ENCODE results near the gene DOCK7. TPM values are rescaled to one million over a fixed set of nuclear protein-coding genes. Genes with fewer than 3 reads are reported as not detected.

DOCK7 gene
- total RNA-seq, 2 donors from 2014 or later: 31.6 to 32.0 TPM

DNA sequence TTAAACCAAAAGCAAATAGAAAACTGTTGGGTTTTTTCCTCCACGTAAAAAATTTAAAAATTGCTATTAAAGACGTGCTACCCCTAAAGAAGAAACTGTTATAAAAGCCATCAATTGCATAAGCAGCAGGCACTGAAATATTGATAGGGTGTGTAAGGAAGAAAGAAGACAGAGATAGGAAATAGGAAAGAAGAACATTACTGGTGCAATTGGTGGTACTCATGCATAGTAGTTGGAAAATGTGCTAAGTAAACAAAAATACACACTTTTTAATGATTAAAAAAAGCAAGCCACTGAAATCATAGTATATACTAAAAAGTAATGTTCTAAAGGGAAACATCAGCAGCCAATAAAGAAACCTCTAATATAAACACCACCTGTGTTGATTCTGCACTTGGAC is 143.6 kb downstream of the DOCK7 start:
- intact Hi-C loops (cut with DNase I): no loop called here
- Histone ChIP-seq H3K27me3 (no peaks in the 10 kb centered on the region), H3K4me3 (no peak overlapping the region), H3K36me3 (replicated peaks in 1 of 2; ENCODE audit: insufficient read depth in 1 of 2, low read depth in 2 of 2) (peaks cover 2 to 4% of the 10 kb centered on the region in 2 donors), H3K4me1 (peaks cover 8% of the 10 kb centered on the region), H3K9me3 (no peaks in the 10 kb centered on the region), H3K27ac (no peak overlapping the region)
- WGBS, 2 donors: 7 to 22% methylated on average over 2 of the region's 2 CpGs
- no peak for TF ChIP-seq POLR2A (IDR thresholded peaks at IDR 0.05)
- no peak for ATAC-seq
- DNase-seq: no peak

DNA sequence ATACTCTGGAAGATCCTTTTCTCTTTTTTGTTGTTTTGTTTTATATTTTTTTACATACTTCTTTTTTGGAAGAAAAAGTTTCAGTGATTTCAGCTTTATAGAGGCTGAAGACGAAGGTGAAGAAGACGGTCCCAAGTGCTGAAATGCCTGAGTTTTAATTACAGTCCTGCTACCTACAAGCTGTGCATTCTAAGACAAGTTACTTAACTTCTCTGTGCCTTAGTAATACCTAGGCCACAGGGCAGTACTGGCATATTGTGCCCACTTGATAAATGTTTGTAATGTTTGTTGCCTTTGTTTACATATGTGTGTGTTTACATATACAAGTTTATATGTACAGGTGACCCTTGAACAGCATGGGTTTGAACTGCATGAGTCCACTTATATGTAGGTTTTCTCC is 147.1 kb downstream of the DOCK7 start:
- peaks cover 4% of the 10 kb centered on the region in 2 donors for H3K36me3 ChIP-seq (replicated peaks in 1 of 2; ENCODE audit: insufficient read depth in 1 of 2, low read depth in 2 of 2)

DNA sequence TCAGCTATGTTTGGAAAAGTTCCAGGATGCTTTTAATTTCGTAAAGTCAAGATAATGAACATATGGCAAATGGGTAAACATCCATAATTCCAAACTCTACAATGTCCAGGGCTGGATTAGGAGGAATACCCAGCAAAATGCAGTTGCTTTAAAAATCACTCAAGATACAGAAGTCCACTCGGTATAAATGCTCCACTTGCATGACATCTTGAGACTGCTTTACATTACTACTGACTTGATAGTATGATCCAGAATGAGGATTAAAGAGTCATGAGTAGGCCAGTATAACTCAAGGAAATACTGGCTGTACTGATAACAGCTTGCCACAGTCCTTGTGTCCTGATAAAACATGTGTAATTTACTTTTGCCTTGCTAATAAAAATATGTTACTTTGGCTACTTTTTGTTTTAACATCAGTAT is 149.1 kb downstream of the DOCK7 start:
- no peak overlapping the region for H3K4me3 ChIP-seq
- no peaks in the 10 kb centered on the region for H3K9me3 ChIP-seq
- DNase-seq: no peak
- intact Hi-C loops (cut with DNase I): loop anchor here (10.0 kb wide), 1 partner anchor 206 kb away; no protein-coding TSS in a partner anchor
- TF ChIP-seq, protein P1, sequence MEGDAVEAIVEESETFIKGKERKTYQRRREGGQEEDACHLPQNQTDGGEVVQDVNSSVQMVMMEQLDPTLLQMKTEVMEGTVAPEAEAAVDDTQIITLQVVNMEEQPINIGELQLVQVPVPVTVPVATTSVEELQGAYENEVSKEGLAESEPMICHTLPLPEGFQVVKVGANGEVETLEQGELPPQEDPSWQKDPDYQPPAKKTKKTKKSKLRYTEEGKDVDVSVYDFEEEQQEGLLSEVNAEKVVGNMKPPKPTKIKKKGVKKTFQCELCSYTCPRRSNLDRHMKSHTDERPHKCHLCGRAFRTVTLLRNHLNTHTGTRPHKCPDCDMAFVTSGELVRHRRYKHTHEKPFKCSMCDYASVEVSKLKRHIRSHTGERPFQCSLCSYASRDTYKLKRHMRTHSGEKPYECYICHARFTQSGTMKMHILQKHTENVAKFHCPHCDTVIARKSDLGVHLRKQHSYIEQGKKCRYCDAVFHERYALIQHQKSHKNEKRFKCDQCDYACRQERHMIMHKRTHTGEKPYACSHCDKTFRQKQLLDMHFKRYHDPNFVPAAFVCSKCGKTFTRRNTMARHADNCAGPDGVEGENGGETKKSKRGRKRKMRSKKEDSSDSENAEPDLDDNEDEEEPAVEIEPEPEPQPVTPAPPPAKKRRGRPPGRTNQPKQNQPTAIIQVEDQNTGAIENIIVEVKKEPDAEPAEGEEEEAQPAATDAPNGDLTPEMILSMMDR (IDR thresholded peaks at IDR 0.05): no peak
- no peak for TF ChIP-seq POLR2A (IDR thresholded peaks at IDR 0.05)
- no peak overlapping the region for H3K27ac ChIP-seq
- no peak for ATAC-seq
- 73 to 80% methylated on average over 2 of the region's 2 CpGs for WGBS, 2 donors
- no peaks in the 10 kb centered on the region for H3K27me3 ChIP-seq
- peaks cover 4 to 8% of the 10 kb centered on the region in 2 donors for H3K36me3 ChIP-seq (replicated peaks in 1 of 2; ENCODE audit: insufficient read depth in 1 of 2, low read depth in 2 of 2)
- H3K4me1 ChIP-seq: no peaks in the 10 kb centered on the region

More for the DNA sequence above, 147.1 kb downstream of the DOCK7 start:
- Histone ChIP-seq H3K27me3 (no peaks in the 10 kb centered on the region), H3K4me3 (no peak overlapping the region), H3K9me3 (no peaks in the 10 kb centered on the region), H3K4me1 (peaks cover 8% of the 10 kb centered on the region), H3K27ac (no peak overlapping the region)
- WGBS, 2 donors: 66 to 84% methylated on average over 2 of the region's 2 CpGs
- TF ChIP-seq, protein P1 (IDR thresholded peaks at IDR 0.05): no peak
- TF ChIP-seq POLR2A (IDR thresholded peaks at IDR 0.05): no peak
- ATAC-seq: no peak
- DNase-seq: no peak
- intact Hi-C loops (cut with DNase I): no loop called here

DNA sequence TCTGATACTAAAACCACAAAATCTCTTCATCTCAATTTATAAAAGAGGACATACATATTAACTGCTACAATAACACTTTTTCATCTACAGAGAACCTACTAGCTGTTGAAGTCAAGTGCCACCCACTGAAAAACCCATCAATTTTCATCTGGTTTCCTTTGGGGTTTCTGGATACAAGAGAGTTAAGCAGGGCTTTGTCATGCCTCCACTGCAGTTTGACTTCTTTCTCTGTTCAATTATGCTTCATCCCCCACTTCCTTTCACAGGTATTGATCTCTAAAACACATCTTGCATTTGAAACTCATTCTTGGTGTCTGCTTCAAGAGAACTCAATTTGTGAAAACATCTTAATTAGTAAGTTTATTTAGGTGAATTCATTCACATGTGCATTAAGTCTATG is 151.3 kb downstream of the DOCK7 start:
- no peaks in the 10 kb centered on the region for H3K4me1 ChIP-seq
- TF ChIP-seq, protein P1 (IDR thresholded peaks at IDR 0.05): no peak
- TF ChIP-seq POLR2A (IDR thresholded peaks at IDR 0.05): no peak
- ATAC-seq (no peak), DNase-seq (no peak)
- H3K4me3 ChIP-seq: no peak overlapping the region
- H3K36me3 ChIP-seq (replicated peaks in 1 of 2; ENCODE audit: insufficient read depth in 1 of 2, low read depth in 2 of 2): peaks cover under 1 to 8% of the 10 kb centered on the region in 2 donors
- intact Hi-C loops (cut with DNase I): loop anchor here (10.0 kb wide), 1 partner anchor 208 kb away; no protein-coding TSS in a partner anchor
- H3K27me3 ChIP-seq: no peaks in the 10 kb centered on the region
- H3K9me3 ChIP-seq: no peaks in the 10 kb centered on the region
- H3K27ac ChIP-seq: no peak overlapping the region

DNA sequence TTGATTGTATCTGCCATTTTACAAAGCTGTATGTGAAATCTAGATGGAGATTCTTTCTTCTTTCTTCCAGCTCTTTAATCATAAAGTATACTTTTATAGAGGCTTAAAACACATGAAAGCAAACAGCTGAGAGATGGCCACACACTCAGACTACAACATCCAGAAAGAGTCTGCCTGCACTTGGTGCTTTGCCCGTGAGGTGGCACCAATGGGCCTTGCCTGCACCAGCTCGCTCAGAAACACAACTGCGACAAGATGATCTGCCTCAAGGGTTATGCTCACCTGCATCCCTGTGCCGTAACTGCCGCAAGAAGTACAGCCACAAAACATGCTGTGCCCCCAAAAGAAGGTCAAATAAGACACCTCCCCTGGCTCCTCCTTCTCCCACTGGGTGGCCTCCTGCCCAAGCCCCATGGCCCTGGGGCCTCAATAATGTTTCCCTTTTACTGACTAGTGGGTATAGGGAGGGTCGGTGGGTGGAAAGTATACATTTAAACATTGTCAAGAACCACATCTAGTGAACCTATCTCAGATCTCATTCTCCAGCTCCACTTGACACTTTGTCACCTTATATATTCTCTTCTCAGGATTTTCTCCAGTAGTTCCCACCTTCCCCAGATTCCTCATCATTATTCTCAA is 157.6 kb downstream of the DOCK7 start:
- no peak for TF ChIP-seq POLR2A (IDR thresholded peaks at IDR 0.05)
- TF ChIP-seq, protein P1 (IDR thresholded peaks at IDR 0.05): peak; percentile 56 to 81 (median 69)
- peak; percentile 64 for ATAC-seq
- peak; percentile 61 to 78 (median 70) for DNase-seq
- Histone ChIP-seq H3K36me3 (replicated peaks in 1 of 2; ENCODE audit: insufficient read depth in 1 of 2, low read depth in 2 of 2) (peaks cover 0 to 4% of the 10 kb centered on the region in 2 donors), H3K4me3 (no peak overlapping the region), H3K4me1 (no peaks in the 10 kb centered on the region), H3K9me3 (no peaks in the 10 kb centered on the region), H3K27me3 (no peaks in the 10 kb centered on the region), H3K27ac (no peak overlapping the region)
- WGBS, 2 donors: 48 to 67% methylated on average over 6 of the region's 6 CpGs
- intact Hi-C loops (cut with DNase I): loop anchor here (10.0 kb wide), 1 partner anchor 214 kb away; no protein-coding TSS in a partner anchor

Data from body of pancreas (tissue), 4 donors.